Kidney (tissue), 14 donors: ENCODE results near the gene DRP2. TPM values are rescaled to one million over a fixed set of nuclear protein-coding genes. Genes with fewer than 3 reads are reported as not detected.

Source experiments
- DNase-seq, 5 donors: peaks; one replicate each; pipeline ENCODE4 v3.0.0-alpha.2; 2013 to 2020
- FAIRE-seq: peaks from 2 replicates; lab custom pipeline; 2012; peaks lifted over from hg19 to GRCh38; lab: Jason Lieb, UNC
- H3K27ac ChIP-seq, 2 donors: one replicate each; pipeline ENCODE4 v1.7.0; 2013; ENCODE audit warnings: low read depth in 2 of 2, low read length in 2 of 2, inconsistent platforms in 1 of 2
- H3K27me3 ChIP-seq: one replicate; pipeline ENCODE4 v1.7.1; 2013; ENCODE audit warnings: low read length, inconsistent platforms; ENCODE audit not compliant: control insufficient read depth, insufficient read depth
- H3K36me3 ChIP-seq, 3 donors: one replicate each; pipeline versions ENCODE4 v1.7.0 to v1.7.1; 2013; ENCODE audit warnings: low read length in 3 of 3, control low read depth in 1 of 3, inconsistent platforms in 1 of 3; ENCODE audit not compliant: insufficient read depth in 3 of 3, control insufficient read depth in 2 of 3
- H3K4me1 ChIP-seq, 3 donors: one replicate each; pipeline versions ENCODE4 v1.7.0 to v1.7.1; 2013; ENCODE audit warnings: low read length in 3 of 3, inconsistent platforms in 1 of 3, low read depth in 1 of 3; ENCODE audit not compliant: control insufficient read depth in 2 of 3, insufficient read depth in 2 of 3
- H3K4me3 ChIP-seq, 3 donors: one replicate each; pipeline versions ENCODE4 v1.7.0 to v1.8.1; 2013; ENCODE audit warnings: low read length in 3 of 3, control low read depth in 1 of 3, inconsistent platforms in 1 of 3
- H3K9ac ChIP-seq, 3 donors: one replicate each; pipeline versions ENCODE4 v1.7.0 to v1.7.1; 2013; ENCODE audit warnings: low read length in 3 of 3, control low read depth in 1 of 3, inconsistent platforms in 1 of 3
- H3K9me3 ChIP-seq, 3 donors: one replicate each; pipeline versions ENCODE4 v1.7.0 to v1.7.1; 2013; ENCODE audit warnings: low read length in 3 of 3, control low read depth in 1 of 3, inconsistent platforms in 1 of 3; ENCODE audit not compliant: control insufficient read depth in 2 of 3, insufficient read depth in 1 of 3
- intact Hi-C: fragments of 100-400 bp; cut with DNase I; formaldehyde crosslinking; loops from one replicate; pipeline ENCODE4 v1.11.1; 2022
- polyA plus RNA-seq: library from polyadenylated mRNA; stranded (reverse); fragments of 350-450 nt; fragmentation: Illumina TruSeq; extraction: RNeasy Lipid Tissue Mini Kit (QIAGEN cat#74804); gene quantifications from one replicate; pipeline ENCODE4 v1.2.3, GENCODE V29; 2014; ENCODE audit warnings: low read depth, low replicate concordance; ENCODE audit not compliant: insufficient read depth
- total RNA-seq: library from RNA; stranded (reverse); fragmentation: NEBNext Ultra II Directional; extraction: Animal tissue kit (Norgen Biotek cat#: 25700); gene quantifications from one replicate; pipeline ENCODE4 v1.2.1, GENCODE V29; 2021
- TF ChIP-seq, protein P1 (sequence below): IDR thresholded peaks from 3 replicates; pipeline ENCODE4 v1.5.1; 2012; ENCODE audit warnings: mild to moderate bottlenecking, moderate library complexity, borderline replicate concordance; ENCODE audit not compliant: insufficient read depth; ENCODE audit errors: extremely low read depth
- donor health status: control.
- donor health status: control.
- donor health status: control.
- donor health status: control.
- donor health status: control.
- donor health status: DM: yes; HTN: yes; CAD: no.
- donor health status: Normal renal cell carcinoma (clear cell type).

Gene DRP2
- total and polyA plus RNA-seq, 2 donors from 2014 or later = 0.16 TPM; not detected in 1

GRCh38 chrX:101190736-101191135 lies 28.9 kb upstream of the DRP2 start:
- Histone ChIP-seq H3K4me3 (no peak overlapping the region), H3K27ac (no peak overlapping the region), H3K27me3 (no peaks in the 10 kb centered on the region), H3K9me3 (no peaks in the 10 kb centered on the region), H3K9ac (no peak overlapping the region), H3K36me3 (no peaks in the 10 kb centered on the region), H3K4me1 (no peaks in the 10 kb centered on the region)
- FAIRE-seq (no peak), DNase-seq (no peak)
- intact Hi-C loops = no loop called here
- TF ChIP-seq, protein P1, sequence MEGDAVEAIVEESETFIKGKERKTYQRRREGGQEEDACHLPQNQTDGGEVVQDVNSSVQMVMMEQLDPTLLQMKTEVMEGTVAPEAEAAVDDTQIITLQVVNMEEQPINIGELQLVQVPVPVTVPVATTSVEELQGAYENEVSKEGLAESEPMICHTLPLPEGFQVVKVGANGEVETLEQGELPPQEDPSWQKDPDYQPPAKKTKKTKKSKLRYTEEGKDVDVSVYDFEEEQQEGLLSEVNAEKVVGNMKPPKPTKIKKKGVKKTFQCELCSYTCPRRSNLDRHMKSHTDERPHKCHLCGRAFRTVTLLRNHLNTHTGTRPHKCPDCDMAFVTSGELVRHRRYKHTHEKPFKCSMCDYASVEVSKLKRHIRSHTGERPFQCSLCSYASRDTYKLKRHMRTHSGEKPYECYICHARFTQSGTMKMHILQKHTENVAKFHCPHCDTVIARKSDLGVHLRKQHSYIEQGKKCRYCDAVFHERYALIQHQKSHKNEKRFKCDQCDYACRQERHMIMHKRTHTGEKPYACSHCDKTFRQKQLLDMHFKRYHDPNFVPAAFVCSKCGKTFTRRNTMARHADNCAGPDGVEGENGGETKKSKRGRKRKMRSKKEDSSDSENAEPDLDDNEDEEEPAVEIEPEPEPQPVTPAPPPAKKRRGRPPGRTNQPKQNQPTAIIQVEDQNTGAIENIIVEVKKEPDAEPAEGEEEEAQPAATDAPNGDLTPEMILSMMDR = no peak

DNA sequence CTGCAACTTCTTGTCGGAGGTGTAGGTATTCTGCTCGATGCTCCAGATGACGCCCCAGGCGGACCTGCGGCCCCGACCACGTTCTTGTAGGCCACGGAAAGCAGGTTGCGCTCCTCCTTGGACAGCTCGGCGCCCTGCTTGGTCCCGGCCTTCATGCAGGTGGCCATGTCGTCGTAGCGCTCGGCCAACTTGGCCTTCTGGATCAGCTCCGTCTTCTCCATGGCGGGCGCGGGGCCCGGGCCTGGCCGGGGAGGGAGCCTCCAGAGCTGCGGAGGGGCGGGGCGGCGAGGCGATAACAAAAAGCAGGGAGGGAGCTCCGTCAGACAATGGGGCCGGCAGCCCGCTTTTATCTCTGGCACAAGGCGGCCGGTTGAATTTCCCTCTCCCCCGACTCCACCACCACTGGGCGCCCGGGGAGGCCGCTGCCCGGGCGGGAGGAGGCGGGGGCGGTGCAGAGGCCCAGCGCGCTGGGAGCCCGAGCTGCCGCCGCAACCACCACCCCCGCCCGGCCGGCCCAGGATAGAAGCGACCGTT lies 28.3 kb upstream of the DRP2 start:
- no peaks in the 10 kb centered on the region for H3K4me1 ChIP-seq
- no peak overlapping the region for H3K27ac ChIP-seq
- no peak overlapping the region for H3K4me3 ChIP-seq
- intact Hi-C loops = no loop called here
- H3K9ac ChIP-seq = no peak overlapping the region
- DNase-seq (peak; percentile 26 to 68 (median 41)), FAIRE-seq (no peak)
- H3K36me3 ChIP-seq = no peaks in the 10 kb centered on the region
- TF ChIP-seq, protein P1 = no peak
- no peaks in the 10 kb centered on the region for H3K27me3 ChIP-seq
- H3K9me3 ChIP-seq = no peaks in the 10 kb centered on the region

- no peaks in the 10 kb centered on the region for H3K36me3 ChIP-seq
- no peaks in the 10 kb centered on the region for H3K4me1 ChIP-seq
- no peaks in the 10 kb centered on the region for H3K9me3 ChIP-seq
- no peak overlapping the region for H3K27ac ChIP-seq
- FAIRE-seq (no peak), DNase-seq (no peak)
- H3K9ac ChIP-seq = no peak overlapping the region
- intact Hi-C loops = no loop called here
- TF ChIP-seq, protein P1 = no peak
- H3K4me3 ChIP-seq = no peak overlapping the region
- no peaks in the 10 kb centered on the region for H3K27me3 ChIP-seq
Observed at GRCh38 chrX:101195442-101196173, 24.0 kb upstream of the DRP2 start.
